Measurements from ENCODE around the gene IL19. TPM values are rescaled to one million over a fixed set of nuclear protein-coding genes. Genes with fewer than 3 reads are reported as not detected.

The IL19 gene
- polyA plus RNA-seq, 1 experiment = 0.07 TPM

GRCh38 chr1:206808615-206809014 is 38.0 kb downstream of the IL19 start:
- H3K4me3 ChIP-seq (ENCODE audit: low read depth, low read length) = no peak overlapping the region
- peaks cover 5% of the 10 kb centered on the region; the same call in 1 of the 2 replicates for H3K9me3 ChIP-seq (ENCODE audit: control insufficient read depth, insufficient read depth, low read length)
- H3K27me3 ChIP-seq (ENCODE audit: control insufficient read depth, insufficient read depth, low read length) = no peaks in the 10 kb centered on the region
- POLR2A ChIA-PET = no interaction called here
- DNase-seq (ENCODE audit: low read depth, low spot score) = no peak
- CTCF ChIA-PET = interaction anchor here (0.6 to 7.9 kb wide), 20 partner anchors 10 to 331 kb away, joined by 3 to 107 read pairs (median 6); partner anchors contain the start of genes DYRK3 and EIF2D
- H3K27ac ChIP-seq (ENCODE audit: low read depth, low read length) = no peak overlapping the region
- peak; percentile 66 for TF ChIP-seq CTCF (IDR thresholded peaks at IDR 0.05; ENCODE audit: low read depth, low read length)

- no peak for DNase-seq (ENCODE audit: low read depth, low spot score)
- peak; percentile 61 for TF ChIP-seq CTCF (IDR thresholded peaks at IDR 0.05; ENCODE audit: low read depth, low read length)
- no peak overlapping the region for H3K4me3 ChIP-seq (ENCODE audit: low read depth, low read length)
- no peak overlapping the region for H3K27ac ChIP-seq (ENCODE audit: low read depth, low read length)
- peaks cover 5% of the 10 kb centered on the region; the same call in 1 of the 2 replicates for H3K9me3 ChIP-seq (ENCODE audit: control insufficient read depth, insufficient read depth, low read length)
- no peaks in the 10 kb centered on the region for H3K27me3 ChIP-seq (ENCODE audit: control insufficient read depth, insufficient read depth, low read length)
- CTCF ChIA-PET = interaction anchor here (0.6 to 7.9 kb wide), 33 partner anchors 9 to 347 kb away, joined by 3 to 107 read pairs (median 5); partner anchors contain the start of genes DYRK3, EIF2D and FCMR
- POLR2A ChIA-PET = no interaction called here
These were observed 39.0 kb downstream of the IL19 start for GRCh38 chr1:206809504-206810084.

- Histone ChIP-seq H3K27me3 (ENCODE audit: control insufficient read depth, insufficient read depth, low read length) (no peaks in the 10 kb centered on the region), H3K27ac (ENCODE audit: low read depth, low read length) (no peak overlapping the region), H3K4me3 (ENCODE audit: low read depth, low read length) (no peak overlapping the region), H3K9me3 (ENCODE audit: control insufficient read depth, insufficient read depth, low read length) (peaks cover 5% of the 10 kb centered on the region; the same call in 1 of the 2 replicates)
- DNase-seq (ENCODE audit: low read depth, low spot score) = no peak
- POLR2A ChIA-PET = no interaction called here
- CTCF ChIA-PET = interaction anchor here (1.1 to 7.9 kb wide), 3 partner anchors 87 to 100 kb away, joined by 3 to 107 read pairs (median 8); no protein-coding TSS in a partner anchor
- TF ChIP-seq CTCF (IDR thresholded peaks at IDR 0.05; ENCODE audit: low read depth, low read length) = no peak
These were observed 41.9 kb downstream of the IL19 start for GRCh38 chr1:206812471-206812870.

- peaks cover 5% of the 10 kb centered on the region; the same call in 1 of the 2 replicates for H3K9me3 ChIP-seq (ENCODE audit: control insufficient read depth, insufficient read depth, low read length)
- POLR2A ChIA-PET = no interaction called here
- CTCF ChIA-PET = interaction anchor here (1.0 to 1.1 kb wide), 2 partner anchors 50 to 97 kb away, joined by 3 to 4 read pairs; partner anchors contain the start of gene IL20
- DNase-seq (ENCODE audit: low read depth, low spot score) = peak; percentile 65
- H3K4me3 ChIP-seq (ENCODE audit: low read depth, low read length) = no peak overlapping the region
- no peak overlapping the region for H3K27ac ChIP-seq (ENCODE audit: low read depth, low read length)
- no peaks in the 10 kb centered on the region for H3K27me3 ChIP-seq (ENCODE audit: control insufficient read depth, insufficient read depth, low read length)
- no peak for TF ChIP-seq CTCF (IDR thresholded peaks at IDR 0.05; ENCODE audit: low read depth, low read length)
These were observed 44.3 kb downstream of the IL19 start for GRCh38 chr1:206814716-206815341.
